ENCODE data around the gene MCAT.

The MCAT gene

GRCh38 chr22:43163241-43163795 lies 20.1 kb upstream of the MCAT start:
- DNase-seq, result no peak
- no peak overlapping the region for H4K8ac ChIP-seq (ENCODE audit: low read depth, low read length)
- no peak overlapping the region for H3K9ac ChIP-seq (ENCODE audit: low read length)
- no peak overlapping the region for H2BK120ac ChIP-seq (ENCODE audit: low read depth, low read length)
- no peak overlapping the region for H3K18ac ChIP-seq (ENCODE audit: low read length)
- no peak overlapping the region for H3K4me3 ChIP-seq (ENCODE audit: low read length)
- no peaks in the 10 kb centered on the region for H3K27me3 ChIP-seq (ENCODE audit: insufficient read depth, low read length, poor library complexity)
- H3K79me2 ChIP-seq (ENCODE audit: control insufficient read depth, insufficient read depth, low read length), result no peaks in the 10 kb centered on the region
- WGBS (ENCODE audit: extremely low coverage, insufficient coverage, low lambda C conversion rate), result no CpG with 5 or more reads among the region's 18 CpGs
- H3K79me1 ChIP-seq (ENCODE audit: low read length), result no peaks in the 10 kb centered on the region
- H2AK5ac ChIP-seq (ENCODE audit: low read length), result no peak overlapping the region
- no peak overlapping the region for H3K4me2 ChIP-seq (ENCODE audit: low read length)
- H3K4ac ChIP-seq (ENCODE audit: low read depth, low read length), result no peak overlapping the region
- H3K36me3 ChIP-seq (ENCODE audit: control insufficient read depth, insufficient read depth, low read length), result no peaks in the 10 kb centered on the region
- no peak overlapping the region for H3K23ac ChIP-seq (ENCODE audit: low read length)
- H4K5ac ChIP-seq (ENCODE audit: low read length), result no peak overlapping the region
- no peak overlapping the region for H3K56ac ChIP-seq (ENCODE audit: low read length)
- H2BK15ac ChIP-seq (replicated peaks; ENCODE audit: low read depth), result no peak overlapping the region
- H3K27ac ChIP-seq (ENCODE audit: low read depth, low read length), result no peak overlapping the region
- H2BK5ac ChIP-seq (ENCODE audit: low read length), result no peak overlapping the region
- no peaks in the 10 kb centered on the region for H3K4me1 ChIP-seq (ENCODE audit: control insufficient read depth, low read depth, low read length)

- Histone ChIP-seq H3K4me1 (ENCODE audit: control insufficient read depth, low read depth, low read length) (no peaks in the 10 kb centered on the region), H3K36me3 (ENCODE audit: control insufficient read depth, insufficient read depth, low read length) (no peaks in the 10 kb centered on the region), H3K4ac (ENCODE audit: low read depth, low read length) (no peak overlapping the region), H3K27ac (ENCODE audit: low read depth, low read length) (no peak overlapping the region), H2BK120ac (ENCODE audit: low read depth, low read length) (no peak overlapping the region), H4K8ac (ENCODE audit: low read depth, low read length) (no peak overlapping the region), H2BK15ac (replicated peaks; ENCODE audit: low read depth) (no peak overlapping the region), H3K27me3 (ENCODE audit: insufficient read depth, low read length, poor library complexity) (no peaks in the 10 kb centered on the region), H2BK5ac (ENCODE audit: low read length) (no peak overlapping the region), H2AK5ac (ENCODE audit: low read length) (no peak overlapping the region), H3K4me2 (ENCODE audit: low read length) (no peak overlapping the region), H3K79me2 (ENCODE audit: control insufficient read depth, insufficient read depth, low read length) (no peaks in the 10 kb centered on the region), H3K56ac (ENCODE audit: low read length) (no peak overlapping the region), H3K18ac (ENCODE audit: low read length) (no peak overlapping the region), H3K23ac (ENCODE audit: low read length) (no peak overlapping the region), H3K9ac (ENCODE audit: low read length) (no peak overlapping the region), H4K5ac (ENCODE audit: low read length) (no peak overlapping the region), H3K79me1 (ENCODE audit: low read length) (no peaks in the 10 kb centered on the region), H3K4me3 (ENCODE audit: low read length) (no peak overlapping the region)
- DNase-seq, result no peak
- whole genome bisulfite sequencing (ENCODE audit: extremely low coverage, insufficient coverage, low lambda C conversion rate), result no CpG with 5 or more reads among the region's 24 CpGs
These were observed 19.4 kb upstream of the MCAT start for GRCh38 chr22:43162412-43163150.

GRCh38 chr22:43160497-43161126 lies 17.4 kb upstream of the MCAT start:
- H4K5ac ChIP-seq (ENCODE audit: low read length), result no peak overlapping the region
- no peak overlapping the region for H2BK5ac ChIP-seq (ENCODE audit: low read length)
- no CpG with 5 or more reads among the region's 8 CpGs for WGBS (ENCODE audit: extremely low coverage, insufficient coverage, low lambda C conversion rate)
- no peak overlapping the region for H3K27ac ChIP-seq (ENCODE audit: low read depth, low read length)
- no peak overlapping the region for H3K9ac ChIP-seq (ENCODE audit: low read length)
- H2BK15ac ChIP-seq (replicated peaks; ENCODE audit: low read depth), result no peak overlapping the region
- no peaks in the 10 kb centered on the region for H3K36me3 ChIP-seq (ENCODE audit: control insufficient read depth, insufficient read depth, low read length)
- H3K4me3 ChIP-seq (ENCODE audit: low read length), result no peak overlapping the region
- no peaks in the 10 kb centered on the region for H3K4me1 ChIP-seq (ENCODE audit: control insufficient read depth, low read depth, low read length)
- no peaks in the 10 kb centered on the region for H3K79me2 ChIP-seq (ENCODE audit: control insufficient read depth, insufficient read depth, low read length)
- DNase-seq, result no peak
- H3K18ac ChIP-seq (ENCODE audit: low read length), result no peak overlapping the region
- no peak overlapping the region for H2AK5ac ChIP-seq (ENCODE audit: low read length)
- H3K4me2 ChIP-seq (ENCODE audit: low read length), result no peak overlapping the region
- H3K79me1 ChIP-seq (ENCODE audit: low read length), result no peaks in the 10 kb centered on the region
- H3K23ac ChIP-seq (ENCODE audit: low read length), result no peak overlapping the region
- no peak overlapping the region for H4K8ac ChIP-seq (ENCODE audit: low read depth, low read length)
- H3K27me3 ChIP-seq (ENCODE audit: insufficient read depth, low read length, poor library complexity), result no peaks in the 10 kb centered on the region
- no peak overlapping the region for H3K56ac ChIP-seq (ENCODE audit: low read length)
- no peak overlapping the region for H2BK120ac ChIP-seq (ENCODE audit: low read depth, low read length)
- H3K4ac ChIP-seq (ENCODE audit: low read depth, low read length), result no peak overlapping the region

GRCh38 chr22:43159484-43160178 lies 16.4 kb upstream of the MCAT start:
- no peak overlapping the region for H3K18ac ChIP-seq (ENCODE audit: low read length)
- H2BK15ac ChIP-seq (replicated peaks; ENCODE audit: low read depth), result no peak overlapping the region
- no peak overlapping the region for H3K27ac ChIP-seq (ENCODE audit: low read depth, low read length)
- no peaks in the 10 kb centered on the region for H3K36me3 ChIP-seq (ENCODE audit: control insufficient read depth, insufficient read depth, low read length)
- no peak overlapping the region for H3K4ac ChIP-seq (ENCODE audit: low read depth, low read length)
- no peak overlapping the region for H3K56ac ChIP-seq (ENCODE audit: low read length)
- H3K4me2 ChIP-seq (ENCODE audit: low read length), result no peak overlapping the region
- H2AK5ac ChIP-seq (ENCODE audit: low read length), result no peak overlapping the region
- H4K5ac ChIP-seq (ENCODE audit: low read length), result no peak overlapping the region
- no peak overlapping the region for H3K23ac ChIP-seq (ENCODE audit: low read length)
- no CpG with 5 or more reads among the region's 18 CpGs for WGBS (ENCODE audit: extremely low coverage, insufficient coverage, low lambda C conversion rate)
- no peaks in the 10 kb centered on the region for H3K79me1 ChIP-seq (ENCODE audit: low read length)
- no peak overlapping the region for H3K9ac ChIP-seq (ENCODE audit: low read length)
- no peaks in the 10 kb centered on the region for H3K79me2 ChIP-seq (ENCODE audit: control insufficient read depth, insufficient read depth, low read length)
- no peak overlapping the region for H2BK120ac ChIP-seq (ENCODE audit: low read depth, low read length)
- DNase-seq, result peak; percentile 31
- no peaks in the 10 kb centered on the region for H3K4me1 ChIP-seq (ENCODE audit: control insufficient read depth, low read depth, low read length)
- no peaks in the 10 kb centered on the region for H3K27me3 ChIP-seq (ENCODE audit: insufficient read depth, low read length, poor library complexity)
- H2BK5ac ChIP-seq (ENCODE audit: low read length), result no peak overlapping the region
- no peak overlapping the region for H4K8ac ChIP-seq (ENCODE audit: low read depth, low read length)
- H3K4me3 ChIP-seq (ENCODE audit: low read length), result no peak overlapping the region

- Histone ChIP-seq H3K56ac (ENCODE audit: low read length) (no peak overlapping the region), H3K27ac (ENCODE audit: low read depth, low read length) (no peak overlapping the region), H3K4me2 (ENCODE audit: low read length) (no peak overlapping the region), H3K18ac (ENCODE audit: low read length) (no peak overlapping the region), H2AK5ac (ENCODE audit: low read length) (no peak overlapping the region), H3K9ac (ENCODE audit: low read length) (no peak overlapping the region), H3K4ac (ENCODE audit: low read depth, low read length) (no peak overlapping the region), H2BK5ac (ENCODE audit: low read length) (no peak overlapping the region), H3K23ac (ENCODE audit: low read length) (no peak overlapping the region), H3K36me3 (ENCODE audit: control insufficient read depth, insufficient read depth, low read length) (no peaks in the 10 kb centered on the region), H4K8ac (ENCODE audit: low read depth, low read length) (no peak overlapping the region), H3K4me1 (ENCODE audit: control insufficient read depth, low read depth, low read length) (no peaks in the 10 kb centered on the region), H3K79me2 (ENCODE audit: control insufficient read depth, insufficient read depth, low read length) (no peaks in the 10 kb centered on the region), H3K79me1 (ENCODE audit: low read length) (no peaks in the 10 kb centered on the region), H3K4me3 (ENCODE audit: low read length) (no peak overlapping the region), H2BK120ac (ENCODE audit: low read depth, low read length) (no peak overlapping the region), H3K27me3 (ENCODE audit: insufficient read depth, low read length, poor library complexity) (no peaks in the 10 kb centered on the region), H4K5ac (ENCODE audit: low read length) (no peak overlapping the region), H2BK15ac (replicated peaks; ENCODE audit: low read depth) (no peak overlapping the region)
- WGBS (ENCODE audit: extremely low coverage, insufficient coverage, low lambda C conversion rate), result no CpG with 5 or more reads among the region's 24 CpGs
- DNase-seq, result no peak
These were observed 15.7 kb upstream of the MCAT start for GRCh38 chr22:43158778-43159483.
